GM23338 (cell line): Measurements from ENCODE around the gene SLC37A1. TPM values are rescaled to one million over a fixed set of nuclear protein-coding genes. Genes with fewer than 3 reads are reported as not detected.

Experiments used
- ATAC-seq: fragments of 200-7000 bp; cut with Tn5 transposase; 3 replicates; pipeline ENCODE4 v1.9.1; 2020
- DNase-seq: peaks from one replicate; pipeline ENCODE4 v3.0.0-alpha.2; 2015; ENCODE audit warnings: low spot score
- H2AFZ ChIP-seq: fragments of 200-600 bp; sonication (generic); 2 replicates; pipeline ENCODE4 v1.8.0; 2016; ENCODE audit warnings: antibody characterized with exemption, mild to moderate bottlenecking, moderate library complexity
- H3F3A ChIP-seq: fragments of 200-600 bp; sonication (generic); replicated peaks from 2 replicates; pipeline ENCODE4 v1.8.0; 2017; ENCODE audit warnings: antibody characterized with exemption, mixed run types, low read depth
- H3K27ac ChIP-seq: fragments of 200-600 bp; sonication (generic); 2 replicates; pipeline ENCODE4 v1.6.1; 2016; ENCODE audit warnings: low read depth
- H3K27me3 ChIP-seq: fragments of 200-600 bp; sonication (generic); 2 replicates; pipeline ENCODE4 v1.8.0; 2016; ENCODE audit warnings: mild to moderate bottlenecking, mixed run types, moderate library complexity; ENCODE audit not compliant: insufficient read depth
- H3K36me3 ChIP-seq: fragments of 200-600 bp; sonication (generic); 2 replicates; pipeline ENCODE4 v1.8.0; 2016; ENCODE audit warnings: mild to moderate bottlenecking; ENCODE audit not compliant: insufficient read depth
- H3K4me1 ChIP-seq: fragments of 200-600 bp; sonication (generic); 2 replicates; pipeline ENCODE4 v1.8.0; 2016; ENCODE audit warnings: mild to moderate bottlenecking, moderate library complexity; ENCODE audit not compliant: insufficient read depth
- H3K4me2 ChIP-seq: fragments of 200-600 bp; sonication (generic); 2 replicates; pipeline ENCODE4 v1.7.1; 2017; ENCODE audit warnings: mixed run types
- H3K4me3 ChIP-seq: fragments of 200-600 bp; sonication (generic); 2 replicates; pipeline ENCODE4 v1.6.1; 2016; ENCODE audit warnings: mixed run types
- H3K79me2 ChIP-seq: fragments of 200-600 bp; sonication (generic); replicated peaks from 2 replicates; pipeline ENCODE4 v1.8.0; 2017; ENCODE audit warnings: mild to moderate bottlenecking; ENCODE audit not compliant: insufficient read depth
- H3K9me2 ChIP-seq: fragments of 200-600 bp; sonication (generic); 2 replicates; pipeline ENCODE4 v1.8.0; 2017; ENCODE audit not compliant: insufficient read depth
- H4K20me1 ChIP-seq: fragments of 200-600 bp; sonication (generic); replicated peaks from 2 replicates; pipeline ENCODE4 v1.8.0; 2017; ENCODE audit warnings: mild to moderate bottlenecking; ENCODE audit not compliant: insufficient read depth
- H3K27ac Mint-ChIP-seq: 2 replicates; pipeline ENCODE4 v1.8.0; 2020; ENCODE audit warnings: inconsistent platforms, mild to moderate bottlenecking, moderate library complexity, mixed read lengths
- H3K27me3 Mint-ChIP-seq: 3 replicates; pipeline ENCODE4 v1.8.0; 2022; ENCODE audit warnings: low read depth, mild to moderate bottlenecking, moderate library complexity, mixed read lengths, inconsistent platforms; ENCODE audit not compliant: insufficient read depth, poor library complexity
- H3K36me3 Mint-ChIP-seq: 3 replicates; pipeline ENCODE4 v1.8.0; 2021; ENCODE audit warnings: low read depth, mild to moderate bottlenecking, inconsistent platforms, moderate library complexity, mixed read lengths
- H3K4me1 Mint-ChIP-seq: 3 replicates; pipeline ENCODE4 v1.8.0; 2020; ENCODE audit warnings: mild to moderate bottlenecking, inconsistent platforms, mixed read lengths
- H3K4me3 Mint-ChIP-seq: 3 replicates; pipeline ENCODE4 v1.8.0; 2021; ENCODE audit warnings: moderate library complexity, mild to moderate bottlenecking, inconsistent platforms, mixed read lengths
- H3K9me3 Mint-ChIP-seq: 3 replicates; pipeline ENCODE4 v1.8.0; 2020; ENCODE audit warnings: moderate library complexity, mild to moderate bottlenecking, inconsistent platforms, mixed read lengths
- CREB1 ChIP-seq: fragments of 250-450 bp; sonication (Bioruptor Pico); IDR thresholded peaks from 2 replicates; pipeline ENCODE4 v1.5.0; 2020; ENCODE audit warnings: low read depth, mild to moderate bottlenecking, moderate library complexity
- ETS1 ChIP-seq: IDR thresholded peaks from 2 replicates; pipeline ENCODE4 v1.6.1; 2016; ENCODE audit warnings: antibody characterized with exemption
- EZH2 ChIP-seq: fragments of 200-600 bp; sonication (generic); IDR thresholded peaks from one replicate; pipeline ENCODE4 v1.8.0; 2017; ENCODE audit warnings: antibody characterized with exemption, mild to moderate bottlenecking, low read depth; ENCODE audit not compliant: unreplicated experiment
- EZH2phosphoT487 ChIP-seq: fragments of 200-600 bp; sonication (generic); IDR thresholded peaks from one replicate; pipeline ENCODE4 v1.8.1; 2018; ENCODE audit warnings: antibody characterized with exemption; ENCODE audit not compliant: unreplicated experiment
- JUNB ChIP-seq: IDR thresholded peaks from one replicate; pipeline ENCODE4 v1.6.1; 2016; ENCODE audit warnings: antibody characterized with exemption; ENCODE audit not compliant: unreplicated experiment
- POLR2AphosphoS5 ChIP-seq: IDR thresholded peaks from 2 replicates; pipeline ENCODE4 v1.6.1; 2016; ENCODE audit warnings: antibody characterized with exemption, low read depth
- STAT1 ChIP-seq: IDR thresholded peaks from one replicate; pipeline ENCODE4 v1.6.1; 2016; ENCODE audit warnings: antibody characterized with exemption; ENCODE audit not compliant: unreplicated experiment
- ZNF114 ChIP-seq: fragments of 250-450 bp; sonication (Bioruptor Pico); IDR thresholded peaks from 2 replicates; pipeline ENCODE4 v1.5.0; 2020; ENCODE audit warnings: mild to moderate bottlenecking, moderate library complexity
- ZNF331 ChIP-seq: fragments of 250-450 bp; sonication (Bioruptor Pico); IDR thresholded peaks from 2 replicates; pipeline ENCODE4 v1.5.0; 2020; ENCODE audit warnings: low read depth, mild to moderate bottlenecking, moderate library complexity
- polyA plus RNA-seq: library from polyadenylated mRNA; unstranded; fragments of >200 nt; fragmentation: Nextera tagmentation; extraction: Ambion mirVana; gene quantifications from 2 replicates; pipeline ENCODE4 v1.2.1, GENCODE V29; 2016
- total RNA-seq: library from RNA; depleted of rRNA; stranded (reverse); fragments of >200 nt; shearing (Covaris generic); gene quantifications from 2 replicates; pipeline ENCODE4 v1.2.3, GENCODE V29; 2014
- TF ChIP-seq, protein P1 (sequence below), 2 experiments: fragments of 200-600 bp in 1 of 2; sonication (generic) in 1 of 2; conservative IDR thresholded peaks; 2 replicates each; pipeline versions ENCODE4 v1.5.1 to v1.6.1; 2016 to 2017; ENCODE audit warnings: antibody characterized with exemption in 2 of 2, low read depth in 2 of 2, mild to moderate bottlenecking in 2 of 2, moderate library complexity in 1 of 2
- TF ChIP-seq, protein P2 (sequence below): IDR thresholded peaks from one replicate; pipeline ENCODE4 v1.6.1; 2018; ENCODE audit warnings: antibody characterized with exemption; ENCODE audit not compliant: unreplicated experiment

The SLC37A1 gene
- total and polyA plus RNA-seq, 2 experiments from 2014 or later: 14.0 to 30.3 TPM

GRCh38 chr21:42524341-42525028 is 10.8 kb downstream of the SLC37A1 start:
- peaks cover 44% of the 10 kb centered on the region for H3K4me1 Mint-ChIP-seq

GRCh38 chr21:42525029-42525581 is 11.5 kb downstream of the SLC37A1 start:
- peak overlapping the region; percentile 73 for H3K4me2 ChIP-seq
- H2AFZ ChIP-seq: no peak overlapping the region
- peak overlapping the region; percentile 64; the same call in 1 of the 2 replicates for H3K27ac ChIP-seq
- peaks cover 25% of the 10 kb centered on the region for H3K4me1 ChIP-seq
- ATAC-seq: peak; percentile 76
- peaks cover 3% of the 10 kb centered on the region for H3F3A ChIP-seq
- H3K4me3 Mint-ChIP-seq: peak overlapping the region; percentile 66
- H3K36me3 ChIP-seq: peaks cover 6% of the 10 kb centered on the region; the same call in 1 of the 2 replicates
- H3K9me3 Mint-ChIP-seq: no peaks in the 10 kb centered on the region
- H3K4me3 ChIP-seq: peak overlapping the region; percentile 36
- H3K27me3 ChIP-seq: no peaks in the 10 kb centered on the region
- H3K9me2 ChIP-seq: no peaks in the 10 kb centered on the region
- H3K27me3 Mint-ChIP-seq: peaks cover 13% of the 10 kb centered on the region
- H3K79me2 ChIP-seq: peaks cover 26% of the 10 kb centered on the region
- peak; percentile 37 for DNase-seq
- peaks cover 41% of the 10 kb centered on the region for H3K36me3 Mint-ChIP-seq
- H3K27ac Mint-ChIP-seq: peak overlapping the region; percentile 65
- H3K4me1 Mint-ChIP-seq: peaks cover 44% of the 10 kb centered on the region
- peaks cover 3% of the 10 kb centered on the region; the same call in 1 of the 2 replicates for H4K20me1 ChIP-seq
- TF ChIP-seq POLR2AphosphoS5 (no peak), EZH2 (no peak), ETS1 (no peak), STAT1 (no peak), ZNF114 (no peak), JUNB (no peak), ZNF331 (CRISPR knock-in tag) (no peak), EZH2phosphoT487 (no peak)
- TF ChIP-seq, protein P1, sequence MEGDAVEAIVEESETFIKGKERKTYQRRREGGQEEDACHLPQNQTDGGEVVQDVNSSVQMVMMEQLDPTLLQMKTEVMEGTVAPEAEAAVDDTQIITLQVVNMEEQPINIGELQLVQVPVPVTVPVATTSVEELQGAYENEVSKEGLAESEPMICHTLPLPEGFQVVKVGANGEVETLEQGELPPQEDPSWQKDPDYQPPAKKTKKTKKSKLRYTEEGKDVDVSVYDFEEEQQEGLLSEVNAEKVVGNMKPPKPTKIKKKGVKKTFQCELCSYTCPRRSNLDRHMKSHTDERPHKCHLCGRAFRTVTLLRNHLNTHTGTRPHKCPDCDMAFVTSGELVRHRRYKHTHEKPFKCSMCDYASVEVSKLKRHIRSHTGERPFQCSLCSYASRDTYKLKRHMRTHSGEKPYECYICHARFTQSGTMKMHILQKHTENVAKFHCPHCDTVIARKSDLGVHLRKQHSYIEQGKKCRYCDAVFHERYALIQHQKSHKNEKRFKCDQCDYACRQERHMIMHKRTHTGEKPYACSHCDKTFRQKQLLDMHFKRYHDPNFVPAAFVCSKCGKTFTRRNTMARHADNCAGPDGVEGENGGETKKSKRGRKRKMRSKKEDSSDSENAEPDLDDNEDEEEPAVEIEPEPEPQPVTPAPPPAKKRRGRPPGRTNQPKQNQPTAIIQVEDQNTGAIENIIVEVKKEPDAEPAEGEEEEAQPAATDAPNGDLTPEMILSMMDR (conservative IDR thresholded peaks at IDR 0.05; ENCODE audit: low read depth in 2 of 2): no peak
- TF ChIP-seq, protein P2, sequence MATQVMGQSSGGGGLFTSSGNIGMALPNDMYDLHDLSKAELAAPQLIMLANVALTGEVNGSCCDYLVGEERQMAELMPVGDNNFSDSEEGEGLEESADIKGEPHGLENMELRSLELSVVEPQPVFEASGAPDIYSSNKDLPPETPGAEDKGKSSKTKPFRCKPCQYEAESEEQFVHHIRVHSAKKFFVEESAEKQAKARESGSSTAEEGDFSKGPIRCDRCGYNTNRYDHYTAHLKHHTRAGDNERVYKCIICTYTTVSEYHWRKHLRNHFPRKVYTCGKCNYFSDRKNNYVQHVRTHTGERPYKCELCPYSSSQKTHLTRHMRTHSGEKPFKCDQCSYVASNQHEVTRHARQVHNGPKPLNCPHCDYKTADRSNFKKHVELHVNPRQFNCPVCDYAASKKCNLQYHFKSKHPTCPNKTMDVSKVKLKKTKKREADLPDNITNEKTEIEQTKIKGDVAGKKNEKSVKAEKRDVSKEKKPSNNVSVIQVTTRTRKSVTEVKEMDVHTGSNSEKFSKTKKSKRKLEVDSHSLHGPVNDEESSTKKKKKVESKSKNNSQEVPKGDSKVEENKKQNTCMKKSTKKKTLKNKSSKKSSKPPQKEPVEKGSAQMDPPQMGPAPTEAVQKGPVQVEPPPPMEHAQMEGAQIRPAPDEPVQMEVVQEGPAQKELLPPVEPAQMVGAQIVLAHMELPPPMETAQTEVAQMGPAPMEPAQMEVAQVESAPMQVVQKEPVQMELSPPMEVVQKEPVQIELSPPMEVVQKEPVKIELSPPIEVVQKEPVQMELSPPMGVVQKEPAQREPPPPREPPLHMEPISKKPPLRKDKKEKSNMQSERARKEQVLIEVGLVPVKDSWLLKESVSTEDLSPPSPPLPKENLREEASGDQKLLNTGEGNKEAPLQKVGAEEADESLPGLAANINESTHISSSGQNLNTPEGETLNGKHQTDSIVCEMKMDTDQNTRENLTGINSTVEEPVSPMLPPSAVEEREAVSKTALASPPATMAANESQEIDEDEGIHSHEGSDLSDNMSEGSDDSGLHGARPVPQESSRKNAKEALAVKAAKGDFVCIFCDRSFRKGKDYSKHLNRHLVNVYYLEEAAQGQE: no peak

More at GRCh38 chr21:42524341-42525028, 10.8 kb downstream of the SLC37A1 start:
- peaks cover 25% of the 10 kb centered on the region for H3K4me1 ChIP-seq
- no peaks in the 10 kb centered on the region for H3K27me3 ChIP-seq
- H4K20me1 ChIP-seq: no peaks in the 10 kb centered on the region; the same call in 1 of the 2 replicates
- no peak overlapping the region for H2AFZ ChIP-seq
- H3K4me2 ChIP-seq: peak overlapping the region; percentile 73
- H3K4me3 ChIP-seq: peak overlapping the region; percentile 36
- DNase-seq: peak; percentile 53
- H3K27ac ChIP-seq: peak overlapping the region; percentile 64; the same call in 1 of the 2 replicates
- peaks cover 13% of the 10 kb centered on the region for H3K27me3 Mint-ChIP-seq
- H3K9me2 ChIP-seq: no peaks in the 10 kb centered on the region
- H3F3A ChIP-seq: peaks cover 3% of the 10 kb centered on the region; the same call in 1 of the 2 replicates
- peaks cover 6% of the 10 kb centered on the region; the same call in 1 of the 2 replicates for H3K36me3 ChIP-seq
- H3K36me3 Mint-ChIP-seq: peaks cover 47% of the 10 kb centered on the region
- TF ChIP-seq, protein P1 (conservative IDR thresholded peaks at IDR 0.05; ENCODE audit: low read depth in 2 of 2): no peak
- TF ChIP-seq CREB1 (CRISPR knock-in tag): peak; percentile 49; the same call in 1 of the 2 replicates
- H3K27ac Mint-ChIP-seq: peak overlapping the region; percentile 65
- no peaks in the 10 kb centered on the region for H3K9me3 Mint-ChIP-seq
- peak; percentile 79 for ATAC-seq
- peak overlapping the region; percentile 66 for H3K4me3 Mint-ChIP-seq
- H3K79me2 ChIP-seq: peaks cover 30% of the 10 kb centered on the region
